ENCODE data around the gene BAK1. TPM values are rescaled to one million over a fixed set of nuclear protein-coding genes. Genes with fewer than 3 reads are reported as not detected.

The BAK1 gene
- total RNA-seq, 1 experiment from 2014 or later: 40.0 TPM

DNA sequence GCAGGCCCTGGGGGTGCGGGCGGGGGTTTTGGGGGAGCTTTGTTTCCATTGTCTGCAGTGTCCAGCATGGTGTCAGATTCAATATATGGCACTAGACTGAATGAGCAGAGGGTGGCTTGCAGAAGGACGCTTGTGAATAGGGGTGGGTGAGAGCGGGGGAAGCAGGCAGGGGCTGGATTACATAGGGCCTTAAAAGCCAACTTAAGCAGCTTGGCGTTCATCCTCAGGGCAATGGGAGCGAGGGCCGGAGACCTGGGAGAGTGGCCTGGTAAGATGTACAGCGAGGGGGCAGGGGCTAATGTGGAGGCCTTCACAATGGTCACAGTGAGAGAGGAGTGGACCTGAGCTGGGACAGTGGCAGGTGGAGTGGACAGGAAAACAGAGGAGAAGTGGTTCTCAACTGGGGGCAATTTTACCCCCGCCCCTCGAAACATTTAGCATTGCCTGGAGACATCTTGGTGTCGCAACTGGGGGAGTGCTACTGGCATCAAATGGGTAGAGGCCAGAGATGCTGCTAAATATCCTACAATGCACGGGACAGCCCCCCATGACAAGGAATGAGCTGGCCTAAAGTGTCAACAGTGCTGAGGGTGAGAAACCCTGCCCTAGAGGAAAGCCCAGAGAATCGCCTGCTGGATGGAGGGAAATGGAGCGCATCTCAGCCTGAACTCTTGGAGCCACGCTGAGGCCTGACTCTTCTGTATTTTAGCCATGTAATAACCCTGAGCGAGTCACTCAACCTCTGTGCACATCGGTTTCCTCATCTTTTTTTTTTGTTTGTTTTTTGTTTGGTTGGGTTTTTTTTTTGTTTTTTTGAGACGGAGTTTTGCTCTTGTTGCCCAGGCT lies 15.1 kb upstream of the BAK1 start:
- Mint-ChIP-seq H3K27me3 (ENCODE audit: low read depth) (peaks cover 18% of the 10 kb centered on the region), H3K9me3 (peaks cover 0 to 6% of the 10 kb centered on the region in 2 experiments; a peak in 2 of 5 replicates), H3K27ac (peak overlapping the region in 1 of 3 experiments; percentile 52; a peak in 1 of 7 replicates), H3K4me1 (peaks cover 33 to 44% of the 10 kb centered on the region in 2 experiments), H3K4me3 (no peak overlapping the region), H3K36me3 (ENCODE audit: insufficient read depth in 1 of 3, low read depth in 3 of 3) (no peaks in the 10 kb centered on the region; a peak in 1 of 7 replicates)
- H3K9me3 ChIP-seq (ENCODE audit: control insufficient read depth, low read depth, low read length): no peaks in the 10 kb centered on the region
- H3K4me1 ChIP-seq (ENCODE audit: insufficient read depth, low read length): no peaks in the 10 kb centered on the region
- H3K79me2 ChIP-seq (ENCODE audit: insufficient read depth, low read length): no peaks in the 10 kb centered on the region
- H2BK5ac ChIP-seq (ENCODE audit: insufficient read length, low read length): no peak overlapping the region
- no peak overlapping the region for H2BK15ac ChIP-seq (ENCODE audit: low read depth, low read length)
- H3K56ac ChIP-seq (ENCODE audit: insufficient read length, low read depth, low read length): no peak overlapping the region
- H3K23ac ChIP-seq (ENCODE audit: insufficient read length, low read depth, low read length): no peak overlapping the region
- no peak overlapping the region for H2BK20ac ChIP-seq (ENCODE audit: low read depth, low read length, poor library complexity, severe bottlenecking)
- no peak overlapping the region for H2BK120ac ChIP-seq (ENCODE audit: low read depth, low read length, poor library complexity, severe bottlenecking)
- H3K18ac ChIP-seq (ENCODE audit: insufficient read length, low read depth, low read length): no peak overlapping the region
- no CpG with 5 or more reads among the region's 18 CpGs for WGBS (ENCODE audit: extremely low coverage, insufficient read length, low lambda C conversion rate)
- H4K5ac ChIP-seq (ENCODE audit: insufficient read length, low read depth, low read length): no peak overlapping the region
- H3K14ac ChIP-seq (ENCODE audit: insufficient read depth, low read length): no peak overlapping the region
- DNase-seq: peak; percentile 23
- no peak overlapping the region for H2AFZ ChIP-seq (ENCODE audit: low read length)
- H3K9ac ChIP-seq (ENCODE audit: extremely low read depth, insufficient read length, low read length): no peak overlapping the region
- H3T11ph ChIP-seq (ENCODE audit: low read length): no peak overlapping the region
- no peaks in the 10 kb centered on the region for H3K79me1 ChIP-seq (ENCODE audit: insufficient read depth, low read depth, low read length, poor library complexity, severe bottlenecking)
- no peak overlapping the region for H3K27ac ChIP-seq (ENCODE audit: insufficient read length, low read depth, low read length)
- H4K8ac ChIP-seq (replicated peaks; ENCODE audit: insufficient read length, low read depth, low read length): no peak overlapping the region
- no peak overlapping the region for H2BK12ac ChIP-seq (ENCODE audit: insufficient read length, low read depth, low read length)
- no peaks in the 10 kb centered on the region for H4K20me1 ChIP-seq (ENCODE audit: control insufficient read depth, insufficient read depth, insufficient read length)
- H3K27me3 ChIP-seq (ENCODE audit: insufficient read depth, low read length): no peaks in the 10 kb centered on the region; the same call in 1 of the 2 replicates
- H3K23me2 ChIP-seq (ENCODE audit: insufficient read length, low read depth, low read length, poor library complexity, severe bottlenecking): peaks cover 7% of the 10 kb centered on the region
- H3K4ac ChIP-seq (ENCODE audit: low read depth, low read length): no peak overlapping the region
- TF ChIP-seq, protein P1, sequence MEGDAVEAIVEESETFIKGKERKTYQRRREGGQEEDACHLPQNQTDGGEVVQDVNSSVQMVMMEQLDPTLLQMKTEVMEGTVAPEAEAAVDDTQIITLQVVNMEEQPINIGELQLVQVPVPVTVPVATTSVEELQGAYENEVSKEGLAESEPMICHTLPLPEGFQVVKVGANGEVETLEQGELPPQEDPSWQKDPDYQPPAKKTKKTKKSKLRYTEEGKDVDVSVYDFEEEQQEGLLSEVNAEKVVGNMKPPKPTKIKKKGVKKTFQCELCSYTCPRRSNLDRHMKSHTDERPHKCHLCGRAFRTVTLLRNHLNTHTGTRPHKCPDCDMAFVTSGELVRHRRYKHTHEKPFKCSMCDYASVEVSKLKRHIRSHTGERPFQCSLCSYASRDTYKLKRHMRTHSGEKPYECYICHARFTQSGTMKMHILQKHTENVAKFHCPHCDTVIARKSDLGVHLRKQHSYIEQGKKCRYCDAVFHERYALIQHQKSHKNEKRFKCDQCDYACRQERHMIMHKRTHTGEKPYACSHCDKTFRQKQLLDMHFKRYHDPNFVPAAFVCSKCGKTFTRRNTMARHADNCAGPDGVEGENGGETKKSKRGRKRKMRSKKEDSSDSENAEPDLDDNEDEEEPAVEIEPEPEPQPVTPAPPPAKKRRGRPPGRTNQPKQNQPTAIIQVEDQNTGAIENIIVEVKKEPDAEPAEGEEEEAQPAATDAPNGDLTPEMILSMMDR (conservative IDR thresholded peaks at IDR 0.05): no peak
- H2AK5ac ChIP-seq (ENCODE audit: insufficient read length, low read length): no peak overlapping the region
- H4K91ac ChIP-seq (ENCODE audit: insufficient read length, low read depth, low read length): no peak overlapping the region
- H3K4me2 ChIP-seq (ENCODE audit: insufficient read depth, insufficient read length, low read length): no peak overlapping the region
